Astrocyte (in vitro differentiated cells and primary cell): ENCODE data around the gene IFITM2. TPM values are rescaled to one million over a fixed set of nuclear protein-coding genes. Genes with fewer than 3 reads are reported as not detected.
A peak's percentile ranks its signal among the peaks of the same experiment; 100 is the strongest.
"Not testable (repeated sequence)": the region's sequence is repeated elsewhere in the genome, so short reads cannot be mapped to it uniquely, and the experiment has no call there.

Experiments
- DNase-seq: peaks from one replicate; pipeline ENCODE4 v3.0.0-alpha.2; 2010; ENCODE audit warnings: low read depth
- FAIRE-seq: peaks from 2 replicates; lab custom pipeline; 2011; peaks lifted over from hg19 to GRCh38; lab: Jason Lieb, UNC
- H2AFZ ChIP-seq: 2 replicates; pipeline ENCODE4 v1.6.0; 2012; ENCODE audit warnings: low read depth, low read length, inconsistent platforms
- H3K27ac ChIP-seq: 2 replicates; pipeline ENCODE4 v1.5.1; 2011; ENCODE audit warnings: low read depth, low read length, inconsistent platforms
- H3K27me3 ChIP-seq: 2 replicates; pipeline ENCODE4 v1.6.0; 2011; ENCODE audit warnings: low read length, inconsistent platforms; ENCODE audit not compliant: insufficient read depth
- H3K36me3 ChIP-seq: 2 replicates; pipeline ENCODE4 v1.5.1; 2011; ENCODE audit warnings: low read length, inconsistent platforms; ENCODE audit not compliant: insufficient read depth
- H3K4me1 ChIP-seq: 2 replicates; pipeline ENCODE4 v1.5.1; 2011; ENCODE audit warnings: low read length, inconsistent platforms; ENCODE audit not compliant: insufficient read depth
- H3K4me2 ChIP-seq: 2 replicates; pipeline ENCODE4 v1.6.0; 2012; ENCODE audit warnings: low read length, inconsistent platforms
- H3K4me3 ChIP-seq: 2 replicates; pipeline ENCODE4 v1.5.1; 2011; ENCODE audit warnings: low read depth, mild to moderate bottlenecking, low read length, inconsistent platforms; ENCODE audit not compliant: insufficient read depth
- H3K79me2 ChIP-seq: 2 replicates; pipeline ENCODE4 v1.6.0; 2012; ENCODE audit warnings: mild to moderate bottlenecking, low read length, inconsistent platforms; ENCODE audit not compliant: insufficient read depth
- H3K9ac ChIP-seq: 2 replicates; pipeline ENCODE4 v1.6.0; 2012; ENCODE audit warnings: mild to moderate bottlenecking, low read length, inconsistent platforms
- H3K9me3 ChIP-seq: 2 replicates; pipeline ENCODE4 v1.5.1; 2012; ENCODE audit warnings: low read depth, mild to moderate bottlenecking, low read length, inconsistent platforms; ENCODE audit not compliant: insufficient read depth
- H4K20me1 ChIP-seq: 2 replicates; pipeline ENCODE4 v1.6.0; 2012; ENCODE audit warnings: low read length, inconsistent platforms; ENCODE audit not compliant: insufficient read depth
- H3K27ac Mint-ChIP-seq: one replicate; pipeline ENCODE4 v1.8.0; 2021; ENCODE audit warnings: mild to moderate bottlenecking, mixed read lengths; ENCODE audit not compliant: unreplicated experiment
- H3K27me3 Mint-ChIP-seq: one replicate; pipeline ENCODE4 v1.8.0; 2021; ENCODE audit warnings: low read depth, mixed read lengths; ENCODE audit not compliant: unreplicated experiment
- H3K36me3 Mint-ChIP-seq: one replicate; pipeline ENCODE4 v1.8.0; 2021; ENCODE audit warnings: low read depth, mixed read lengths; ENCODE audit not compliant: unreplicated experiment
- H3K4me1 Mint-ChIP-seq: one replicate; pipeline ENCODE4 v1.8.0; 2021; ENCODE audit warnings: low read depth, mixed read lengths; ENCODE audit not compliant: unreplicated experiment
- H3K4me3 Mint-ChIP-seq: one replicate; pipeline ENCODE4 v1.8.0; 2021; ENCODE audit warnings: mild to moderate bottlenecking, moderate library complexity, mixed read lengths; ENCODE audit not compliant: unreplicated experiment
- H3K9me3 Mint-ChIP-seq: one replicate; pipeline ENCODE4 v1.8.0; 2021; ENCODE audit warnings: mild to moderate bottlenecking, mixed read lengths; ENCODE audit not compliant: unreplicated experiment
- EZH2 ChIP-seq: IDR thresholded peaks from 2 replicates; pipeline ENCODE4 v1.6.1; 2012; ENCODE audit warnings: mild to moderate bottlenecking, low read length, inconsistent platforms; ENCODE audit not compliant: insufficient read depth
- total RNA-seq: library from RNA; stranded (reverse); gene quantifications from 2 replicates; pipeline ENCODE4 v1.2.1, GENCODE V29; 2021
- TF ChIP-seq, protein P1 (sequence below): IDR thresholded peaks from 2 replicates; pipeline ENCODE4 v1.5.1; 2011; ENCODE audit warnings: low read depth, mild to moderate bottlenecking, inconsistent platforms, low read length, moderate library complexity; ENCODE audit not compliant: insufficient read depth

Gene IFITM2
- total RNA-seq, 1 donor from 2014 or later, result 474 TPM

DNA sequence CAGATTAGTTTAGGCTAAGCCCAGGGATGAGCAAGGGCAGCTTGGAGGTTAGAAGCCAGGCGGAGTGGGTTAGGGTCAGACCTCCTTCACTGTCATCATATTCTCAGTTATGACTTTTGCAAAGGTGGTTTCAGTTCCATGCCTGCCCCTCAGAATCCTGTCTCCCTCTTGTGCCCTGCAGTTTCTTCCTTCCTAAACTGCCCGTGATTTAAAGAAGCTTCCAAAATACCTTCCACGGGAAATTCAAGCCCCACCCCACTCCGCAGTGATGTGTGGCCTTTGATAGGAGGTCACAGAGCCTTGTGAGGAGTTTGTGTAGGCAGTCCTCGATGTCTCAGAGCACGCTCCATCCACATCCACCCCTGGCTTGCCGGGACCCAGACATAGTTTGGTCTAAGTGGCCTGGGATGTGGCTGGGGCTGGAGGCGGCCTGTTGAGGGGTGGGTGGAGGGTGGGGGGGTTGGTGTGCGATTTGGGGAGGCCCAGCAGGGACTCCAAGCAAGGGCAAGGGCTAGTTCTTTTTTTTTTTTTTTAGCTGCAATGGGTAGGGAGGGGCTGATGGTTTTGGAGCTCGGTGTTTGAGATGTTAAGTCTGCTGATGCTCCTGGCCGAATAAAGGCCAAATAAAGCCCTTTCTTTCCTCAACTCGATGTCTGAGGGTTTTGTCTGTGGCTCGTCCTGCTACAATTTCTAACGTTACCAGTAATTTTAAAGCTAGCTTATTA lies 4.6 kb downstream of the IFITM2 start:
- no peak for DNase-seq
- no peaks in the 10 kb centered on the region for H3K27me3 Mint-ChIP-seq
- H3K9me3 Mint-ChIP-seq, result no peaks in the 10 kb centered on the region
- peaks cover 30% of the 10 kb centered on the region for H3K4me1 Mint-ChIP-seq
- peaks cover 7% of the 10 kb centered on the region for H3K36me3 Mint-ChIP-seq
- H3K27ac ChIP-seq, result no peak overlapping the region
- H3K36me3 ChIP-seq, result no peaks in the 10 kb centered on the region
- no peak overlapping the region for H3K9ac ChIP-seq
- no peaks in the 10 kb centered on the region for H4K20me1 ChIP-seq
- H3K4me3 ChIP-seq, result no peak overlapping the region
- H3K4me1 ChIP-seq, result peaks cover 22% of the 10 kb centered on the region
- TF ChIP-seq, protein P1, sequence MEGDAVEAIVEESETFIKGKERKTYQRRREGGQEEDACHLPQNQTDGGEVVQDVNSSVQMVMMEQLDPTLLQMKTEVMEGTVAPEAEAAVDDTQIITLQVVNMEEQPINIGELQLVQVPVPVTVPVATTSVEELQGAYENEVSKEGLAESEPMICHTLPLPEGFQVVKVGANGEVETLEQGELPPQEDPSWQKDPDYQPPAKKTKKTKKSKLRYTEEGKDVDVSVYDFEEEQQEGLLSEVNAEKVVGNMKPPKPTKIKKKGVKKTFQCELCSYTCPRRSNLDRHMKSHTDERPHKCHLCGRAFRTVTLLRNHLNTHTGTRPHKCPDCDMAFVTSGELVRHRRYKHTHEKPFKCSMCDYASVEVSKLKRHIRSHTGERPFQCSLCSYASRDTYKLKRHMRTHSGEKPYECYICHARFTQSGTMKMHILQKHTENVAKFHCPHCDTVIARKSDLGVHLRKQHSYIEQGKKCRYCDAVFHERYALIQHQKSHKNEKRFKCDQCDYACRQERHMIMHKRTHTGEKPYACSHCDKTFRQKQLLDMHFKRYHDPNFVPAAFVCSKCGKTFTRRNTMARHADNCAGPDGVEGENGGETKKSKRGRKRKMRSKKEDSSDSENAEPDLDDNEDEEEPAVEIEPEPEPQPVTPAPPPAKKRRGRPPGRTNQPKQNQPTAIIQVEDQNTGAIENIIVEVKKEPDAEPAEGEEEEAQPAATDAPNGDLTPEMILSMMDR, result no peak
- TF ChIP-seq EZH2, result no peak
- H2AFZ ChIP-seq, result no peak overlapping the region
- peak overlapping the region; percentile 41 for H3K4me2 ChIP-seq
- H3K27ac Mint-ChIP-seq, result peak overlapping the region; percentile 93
- no peaks in the 10 kb centered on the region for H3K9me3 ChIP-seq
- H3K27me3 ChIP-seq, result peaks cover 21% of the 10 kb centered on the region
- no peak for FAIRE-seq
- H3K4me3 Mint-ChIP-seq, result peak overlapping the region; percentile 95
- peaks cover 6% of the 10 kb centered on the region for H3K79me2 ChIP-seq

DNA sequence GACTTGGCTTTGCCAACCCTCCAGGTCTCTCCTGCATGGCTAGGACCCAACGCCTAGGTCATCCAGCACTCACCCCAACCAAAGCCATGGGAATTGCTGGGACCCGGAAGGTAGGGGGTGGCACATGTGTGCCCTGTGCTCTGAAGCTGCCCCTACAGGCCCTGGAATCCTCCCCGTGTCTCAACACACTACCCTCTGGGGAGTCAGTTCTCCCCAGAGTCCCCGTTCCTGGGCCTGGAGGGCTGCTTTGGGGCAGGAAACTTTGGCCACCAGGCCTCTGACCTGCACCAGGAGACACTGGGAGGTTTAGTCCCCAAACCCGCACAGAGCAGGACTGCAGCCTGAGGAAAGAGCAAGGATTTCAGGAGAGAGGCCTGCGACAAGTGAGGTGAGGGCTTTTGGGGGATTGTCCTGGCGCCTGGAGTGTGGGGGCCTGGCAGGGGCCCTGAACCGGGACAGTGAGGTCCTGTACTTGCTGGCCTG lies 5.7 kb downstream of the IFITM2 start:
- peak overlapping the region; percentile 83 for H3K27ac Mint-ChIP-seq
- no peaks in the 10 kb centered on the region for H3K9me3 Mint-ChIP-seq
- Histone ChIP-seq H3K79me2 (peaks cover 6% of the 10 kb centered on the region), H3K9ac (no peak overlapping the region), H3K27me3 (peaks cover 26% of the 10 kb centered on the region), H3K4me2 (no peak overlapping the region), H3K4me1 (peaks cover 18% of the 10 kb centered on the region), H4K20me1 (no peaks in the 10 kb centered on the region), H3K36me3 (no peaks in the 10 kb centered on the region), H3K27ac (no peak overlapping the region), H2AFZ (no peak overlapping the region), H3K4me3 (no peak overlapping the region), H3K9me3 (no peaks in the 10 kb centered on the region)
- H3K4me1 Mint-ChIP-seq, result peaks cover 32% of the 10 kb centered on the region
- H3K27me3 Mint-ChIP-seq, result no peaks in the 10 kb centered on the region
- DNase-seq (no peak), FAIRE-seq (no peak)
- no peak for TF ChIP-seq EZH2
- H3K36me3 Mint-ChIP-seq, result peaks cover 7% of the 10 kb centered on the region
- H3K4me3 Mint-ChIP-seq, result peak overlapping the region; percentile 95

DNA sequence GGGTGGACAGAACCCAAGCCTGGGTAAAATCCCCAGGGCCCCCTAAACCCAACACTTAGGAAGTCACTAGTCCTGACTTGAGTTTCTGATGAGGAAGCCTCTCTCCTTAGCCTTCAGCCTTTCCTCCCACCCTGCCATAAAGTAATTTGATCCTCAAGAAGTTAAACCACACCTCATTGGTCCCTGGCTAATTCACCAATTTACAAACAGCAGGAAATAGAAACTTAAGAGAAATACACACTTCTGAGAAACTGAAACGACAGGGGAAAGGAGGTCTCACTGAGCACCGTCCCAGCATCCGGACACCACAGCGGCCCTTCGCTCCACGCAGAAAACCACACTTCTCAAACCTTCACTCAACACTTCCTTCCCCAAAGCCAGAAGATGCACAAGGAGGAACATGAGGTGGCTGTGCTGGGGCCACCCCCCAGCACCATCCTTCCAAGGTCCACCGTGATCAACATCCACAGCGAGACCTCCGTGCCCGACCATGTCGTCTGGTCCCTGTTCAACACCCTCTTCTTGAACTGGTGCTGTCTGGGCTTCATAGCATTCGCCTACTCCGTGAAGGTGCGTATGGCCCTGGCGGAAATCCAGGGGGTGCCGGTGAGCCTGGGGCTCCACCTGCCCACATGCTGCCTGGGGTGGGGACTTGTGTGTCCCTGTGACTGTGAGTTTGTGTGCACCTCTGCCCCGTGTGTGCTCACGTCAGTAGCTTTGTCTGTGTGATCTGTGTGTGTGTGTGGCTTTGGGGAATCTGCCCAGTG lies 6.4 kb downstream of the IFITM2 start, which contains the start of gene IFITM1:
Gene IFITM1, plus strand, starts transcription at position 254 of the 767 bp plus-strand sequence. Its CDS starts 131 bp downstream, at position 385.
- peak within 1 kb of the TSS; percentile 83 for H3K27ac Mint-ChIP-seq
- no peaks in the 10 kb centered on the region for H3K9me3 Mint-ChIP-seq
- H3K4me3 Mint-ChIP-seq, result peak within 1 kb of the TSS; percentile 95
- peak within 1 kb of the TSS; percentile 68 for H3K4me2 ChIP-seq
- H2AFZ ChIP-seq, result no peak within 1 kb of the TSS
- H3K79me2 ChIP-seq, result peaks cover 6% of the 10 kb centered on the region
- H3K9me3 ChIP-seq, result no peaks in the 10 kb centered on the region
- no peaks in the 10 kb centered on the region for H4K20me1 ChIP-seq
- H3K4me3 ChIP-seq, result no peak within 1 kb of the TSS
- peaks cover 16% of the 10 kb centered on the region for H3K4me1 ChIP-seq
- no peak for TF ChIP-seq EZH2
- TF ChIP-seq, protein P1, result no peak
- DNase-seq, result peak; percentile 60
- H3K27ac ChIP-seq, result no peak within 1 kb of the TSS
- no peak within 1 kb of the TSS for H3K9ac ChIP-seq
- peaks cover 6% of the 10 kb centered on the region for H3K36me3 Mint-ChIP-seq
- no peaks in the 10 kb centered on the region for H3K27me3 Mint-ChIP-seq
- FAIRE-seq, result no peak
- H3K36me3 ChIP-seq, result no peaks in the 10 kb centered on the region
- peaks cover 32% of the 10 kb centered on the region for H3K4me1 Mint-ChIP-seq
- H3K27me3 ChIP-seq, result peaks cover 26% of the 10 kb centered on the region

DNA sequence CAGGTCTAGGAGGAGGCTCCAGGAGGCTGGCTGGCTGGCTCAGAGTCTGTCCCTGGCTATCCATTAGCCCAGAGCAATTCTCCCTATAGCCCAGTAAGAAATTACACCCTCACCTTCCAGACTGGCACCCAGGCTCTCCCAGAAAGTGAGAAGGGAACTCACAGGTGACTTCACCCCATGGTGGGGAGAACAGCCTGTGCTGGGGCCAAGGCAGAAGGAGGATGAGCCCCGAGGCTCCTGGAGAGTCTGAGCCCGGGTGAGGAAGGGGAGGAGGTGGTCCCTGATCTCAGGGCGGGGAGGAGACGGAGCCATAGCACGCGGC lies 6.9 kb downstream of the IFITM2 start:
- H3K4me3 Mint-ChIP-seq, result peak overlapping the region; percentile 95
- peaks cover 13% of the 10 kb centered on the region for H3K4me1 ChIP-seq
- H3K9me3 Mint-ChIP-seq, H3K4me3 ChIP-seq, H2AFZ ChIP-seq, FAIRE-seq, H3K9ac ChIP-seq, H3K36me3 Mint-ChIP-seq, H3K79me2 ChIP-seq, H3K27me3 Mint-ChIP-seq, DNase-seq, H3K36me3 ChIP-seq, H3K4me2 ChIP-seq, H4K20me1 ChIP-seq, H3K9me3 ChIP-seq, H3K27ac ChIP-seq: not testable (repeated sequence)
- peak overlapping the region; percentile 83 for H3K27ac Mint-ChIP-seq
- H3K27me3 ChIP-seq, result peaks cover 26% of the 10 kb centered on the region
- peaks cover 27% of the 10 kb centered on the region for H3K4me1 Mint-ChIP-seq
